NK-92 (cell line): ENCODE data around the gene FGD3.

ENCODE experiments used
- DNase-seq: peaks from one replicate; lab custom pipeline; 2025; ENCODE audit not compliant: unreplicated experiment; lab: John Stamatoyannopoulos, UW

The FGD3 gene

DNA sequence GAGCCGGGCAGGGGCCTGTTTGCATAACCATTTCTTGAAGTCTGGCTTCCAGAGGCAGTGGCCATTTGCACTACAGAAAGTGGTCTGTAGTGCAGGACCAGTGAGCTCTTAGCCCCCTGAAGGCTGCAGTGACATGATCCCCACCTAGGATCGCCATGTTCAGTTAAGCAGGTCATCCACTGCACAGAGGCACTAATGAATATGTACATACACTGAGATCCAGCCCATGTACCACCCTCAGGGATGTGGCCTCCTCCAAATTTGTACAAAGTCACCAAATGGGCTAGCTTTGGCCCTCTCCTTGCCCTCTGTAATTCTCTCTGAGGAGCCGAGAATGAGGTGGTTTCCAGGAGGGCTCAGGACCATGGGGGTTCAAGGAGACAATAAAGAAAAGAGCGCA is 102.9 kb downstream of the FGD3 start:
- no peak for DNase-seq

DNA sequence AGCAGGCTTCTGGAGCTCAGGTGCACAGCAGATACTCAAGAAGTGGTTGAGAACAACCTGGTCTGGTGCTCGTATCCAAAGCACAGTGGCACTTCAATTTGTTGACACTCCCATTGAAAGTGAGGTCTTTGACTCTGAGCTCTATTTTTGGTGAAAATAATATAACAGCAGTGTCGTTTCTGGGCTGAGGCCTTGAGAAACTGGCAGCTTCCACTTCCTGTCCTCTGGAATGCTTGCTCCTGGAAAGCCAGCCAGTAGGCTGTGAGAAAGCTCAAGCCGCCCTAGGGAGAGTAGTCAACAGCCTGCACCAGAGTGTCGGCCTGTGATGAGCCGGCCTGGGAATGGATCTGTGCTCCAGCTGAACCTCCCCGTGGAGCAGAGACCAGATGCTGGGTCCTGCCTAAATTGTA is 104.4 kb downstream of the FGD3 start:
- DNase-seq: no peak

DNA sequence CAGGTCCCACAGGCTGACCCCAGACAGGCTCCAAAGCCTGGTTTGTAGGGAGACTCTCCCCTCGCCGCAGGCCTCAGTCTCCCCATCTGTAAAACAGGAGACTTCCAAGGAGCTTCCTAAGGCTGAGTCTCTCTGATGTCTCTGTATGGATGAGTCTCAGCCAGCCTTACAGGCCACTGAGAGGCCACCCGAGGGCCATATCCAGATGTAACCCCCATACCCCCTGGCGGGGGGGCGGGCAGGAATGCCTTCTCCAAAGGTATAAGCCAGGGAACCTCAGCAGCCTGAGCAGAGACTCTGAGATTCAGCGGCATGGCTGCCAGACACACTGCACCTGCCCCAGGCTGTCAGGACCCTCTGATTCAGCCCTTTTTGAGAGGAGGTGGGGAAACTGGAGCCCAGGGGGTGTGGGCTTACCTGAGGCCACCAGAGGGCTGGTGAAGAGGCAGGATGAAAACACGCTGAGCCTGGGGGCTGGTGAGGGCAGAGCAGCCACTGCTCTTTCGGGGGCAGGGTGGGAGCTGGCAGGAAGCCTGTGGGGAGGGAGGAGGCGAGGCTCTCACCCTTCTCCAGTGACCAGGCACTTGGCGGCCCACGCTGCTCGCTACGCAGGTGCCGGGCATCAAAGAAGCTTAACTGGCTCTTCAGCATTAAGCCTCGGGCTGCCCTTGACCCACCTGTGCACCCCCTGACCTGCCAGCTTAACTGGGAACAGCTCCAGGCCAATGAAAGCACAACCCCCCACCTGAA is 105.6 kb downstream of the FGD3 start:
- DNase-seq: no peak

DNA sequence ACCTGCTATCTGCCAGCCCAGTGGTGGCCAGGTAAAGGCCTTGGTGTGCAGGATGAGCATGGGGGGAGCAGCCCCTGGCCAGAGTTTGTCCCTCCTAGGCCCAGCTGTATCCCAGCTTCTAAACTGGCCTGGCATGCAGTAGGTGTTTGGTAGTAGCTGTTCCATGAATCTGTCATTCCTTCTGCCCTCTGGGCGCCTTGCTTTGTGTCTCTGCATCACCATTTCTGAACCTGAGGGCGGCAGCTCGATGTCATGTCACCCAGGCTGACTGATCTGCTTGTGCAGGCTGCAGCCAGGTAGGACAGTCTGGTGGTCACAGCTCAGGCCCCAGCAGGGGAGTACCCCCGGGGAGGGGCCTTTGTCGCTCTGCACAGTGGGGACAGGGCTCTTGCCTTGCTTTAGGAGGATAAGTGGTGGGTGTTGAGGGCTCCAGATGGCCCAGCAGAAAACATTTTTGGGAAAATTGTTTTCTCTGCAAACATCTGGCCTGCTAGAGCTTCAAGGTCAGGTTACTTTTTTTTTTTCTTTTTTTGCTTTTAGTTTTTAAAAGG is 106.5 kb downstream of the FGD3 start:
- DNase-seq: no peak

DNA sequence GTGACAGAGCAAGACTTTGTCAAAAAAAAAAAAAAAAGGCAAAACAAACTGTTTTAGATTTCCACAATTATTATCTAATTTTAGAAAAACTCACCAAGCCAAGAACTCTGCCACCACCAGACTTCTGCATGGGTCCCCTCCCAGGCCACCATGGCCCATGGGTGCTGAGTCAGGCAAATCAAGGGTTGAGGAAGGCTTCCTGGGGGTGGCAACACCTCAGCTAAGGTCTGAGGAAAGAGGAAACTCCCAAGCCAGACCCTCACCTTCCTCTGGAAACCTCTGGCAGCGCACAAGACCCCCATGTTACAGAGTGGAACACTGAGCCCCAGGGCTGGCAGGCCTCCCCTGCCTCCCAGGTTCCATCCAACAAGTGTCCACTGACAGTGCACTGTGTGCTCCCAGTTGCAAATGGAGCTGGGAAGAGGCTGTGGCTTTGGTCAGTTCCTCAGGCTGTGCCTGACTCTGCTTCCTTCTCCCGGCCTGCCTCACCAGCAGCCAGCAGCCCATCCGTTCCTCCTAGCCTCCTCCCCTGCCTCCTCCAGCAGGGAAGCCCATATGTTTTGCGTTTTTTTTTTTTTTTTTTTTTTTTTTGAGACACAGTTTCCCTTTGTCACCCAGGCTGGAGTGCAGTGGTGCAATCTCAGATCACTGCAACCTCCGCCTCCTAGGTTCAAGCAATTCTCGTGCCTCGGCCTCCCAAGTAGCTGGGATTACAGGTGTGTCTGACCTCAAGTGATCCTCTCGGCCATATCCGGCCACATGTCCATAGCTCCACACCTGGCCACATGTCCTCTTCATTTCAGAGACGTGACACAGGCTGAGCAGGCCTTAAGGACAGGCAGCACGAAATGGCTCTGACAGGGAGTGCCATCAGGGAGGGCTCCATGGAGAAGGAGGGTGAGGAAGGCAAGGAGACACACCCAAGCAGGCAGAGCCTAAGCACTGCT is 107.7 kb downstream of the FGD3 start:
- no peak for DNase-seq

DNA sequence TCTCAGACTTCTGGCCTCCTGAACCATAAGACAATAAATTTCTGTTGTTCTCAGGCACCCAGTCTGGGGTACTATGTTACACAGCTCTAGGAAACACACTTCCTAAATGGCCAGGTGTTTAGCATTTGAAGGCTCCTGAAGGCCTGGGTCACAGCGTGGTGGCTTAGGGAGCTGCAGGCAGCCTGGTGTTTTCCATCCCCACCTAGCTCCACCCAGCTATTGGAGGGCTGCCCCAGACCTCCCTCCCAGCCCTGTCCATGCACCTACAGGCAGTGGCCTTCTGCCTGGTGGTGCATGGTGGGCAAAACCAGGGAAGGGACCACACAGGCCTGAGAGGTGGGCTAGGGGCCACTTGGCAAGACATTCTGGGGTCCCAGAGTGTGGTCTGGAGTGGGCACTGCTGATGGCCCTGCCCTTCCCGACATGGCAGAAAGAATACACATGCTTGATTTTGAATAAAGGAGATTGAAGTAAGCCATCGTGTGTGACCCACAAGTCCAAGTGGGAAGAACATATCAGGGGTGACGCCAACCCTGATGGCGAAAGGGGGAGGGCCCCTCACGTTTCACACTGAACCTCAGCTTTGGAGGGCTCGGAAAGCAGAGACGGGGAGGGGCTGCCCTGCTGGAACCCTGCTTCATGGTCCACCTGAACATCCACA is 109.8 kb downstream of the FGD3 start:
- DNase-seq: no peak

DNA sequence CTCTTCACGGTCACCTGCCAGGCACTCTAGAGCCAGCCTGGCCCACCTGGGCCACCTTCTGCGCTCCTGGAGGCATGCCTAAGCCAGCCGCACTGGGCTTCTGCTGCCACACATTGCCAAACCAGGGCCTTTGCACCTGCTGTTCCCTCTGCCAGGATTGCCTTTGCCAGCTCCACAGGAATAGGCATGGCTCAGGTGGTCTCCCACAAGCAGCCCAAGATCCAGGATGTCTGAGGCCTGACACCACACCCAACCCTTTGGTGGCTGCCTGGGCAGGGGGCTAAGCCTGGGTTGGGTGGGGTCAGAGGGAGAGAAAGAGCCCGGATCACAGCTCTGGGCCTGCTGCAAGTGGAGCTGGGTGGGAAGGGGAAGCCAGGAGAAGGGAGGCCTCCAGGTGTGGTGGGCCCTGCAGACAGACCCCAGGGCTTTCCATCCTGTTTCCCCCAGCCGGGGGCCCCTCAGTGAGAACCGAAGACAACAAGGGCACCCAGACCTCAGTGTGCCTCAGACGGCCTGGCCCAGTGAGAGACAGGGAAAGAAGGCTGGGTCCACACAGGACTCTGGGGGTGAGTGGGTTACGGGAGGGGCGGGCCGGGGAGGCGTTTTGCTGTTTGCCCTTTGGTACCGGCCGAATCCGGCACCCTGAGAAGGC is 110.5 kb downstream of the FGD3 start:
- DNase-seq: no peak

DNA sequence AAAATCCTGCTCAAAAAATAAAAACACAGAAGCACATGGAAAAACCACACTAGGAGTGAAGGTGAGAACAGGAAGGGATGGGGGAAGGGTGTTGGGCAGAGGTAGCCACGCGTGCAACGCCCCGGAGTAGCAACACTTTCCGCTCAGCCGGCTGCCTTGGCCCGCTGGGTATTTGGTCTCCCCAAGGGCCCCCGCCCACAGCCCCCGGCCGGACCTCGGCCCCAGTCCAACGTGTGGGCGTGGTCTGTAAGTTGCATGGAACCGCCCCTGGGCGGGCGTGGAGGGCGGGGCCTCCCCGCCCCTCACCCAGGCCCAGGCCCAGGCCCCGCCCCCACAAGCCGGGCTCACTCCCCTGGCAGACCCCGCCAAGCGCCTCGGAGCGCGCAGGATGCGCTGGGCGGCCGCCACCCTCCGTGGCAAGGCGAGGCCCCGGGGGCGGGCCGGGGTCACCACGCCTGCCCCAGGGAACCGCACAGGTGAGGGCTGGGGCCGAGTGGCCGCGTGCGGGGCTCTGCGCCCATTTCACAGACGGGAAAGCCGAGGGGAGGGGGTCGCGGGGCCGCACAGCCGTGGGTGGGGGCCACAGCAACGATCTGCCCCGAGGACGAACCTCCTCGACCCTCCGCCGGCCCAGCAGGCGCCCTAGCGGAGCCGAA is 111.2 kb downstream of the FGD3 start, which contains the start of gene SUSD3:
TSS of gene SUSD3 (plus strand) at position 347 of the 656 bp plus-strand sequence. CDS start at position 389, 42 bp downstream.
- DNase-seq: no peak

DNA sequence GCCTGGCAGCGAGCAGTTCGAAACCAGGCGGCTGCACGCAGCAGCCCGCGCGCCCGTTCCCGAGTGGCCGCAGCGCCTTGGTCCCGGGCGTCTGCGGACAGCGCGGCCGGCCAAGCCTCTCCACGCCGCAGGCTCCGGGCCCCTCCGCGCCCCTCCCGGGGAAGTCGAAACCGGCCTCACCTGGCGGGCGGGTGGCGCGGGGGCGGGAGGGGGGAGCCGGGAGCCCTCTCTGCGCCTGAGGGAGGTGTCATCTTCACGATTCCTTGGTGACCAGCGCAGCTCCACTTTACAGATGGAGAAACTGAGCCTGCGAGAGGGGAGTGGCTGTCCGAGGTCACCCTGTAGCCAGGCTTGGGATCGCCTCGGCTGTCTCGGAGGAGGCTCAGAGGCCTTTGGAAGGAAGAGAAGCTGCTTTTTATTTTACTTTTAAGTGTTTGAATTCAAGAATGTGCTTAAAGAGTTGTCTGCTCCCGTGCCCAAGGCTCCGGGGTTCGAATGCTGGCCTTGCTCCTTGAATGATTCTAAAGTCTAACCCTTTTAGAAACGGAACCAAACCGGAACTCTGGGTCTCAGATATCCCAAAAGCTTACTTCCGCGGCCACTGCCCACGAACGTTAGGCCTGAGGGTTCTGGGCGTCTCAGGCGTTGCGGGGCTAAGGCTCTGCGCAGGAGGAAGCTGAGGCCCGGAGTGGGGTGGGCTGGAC is 111.8 kb downstream of the FGD3 start:
- no peak for DNase-seq

DNA sequence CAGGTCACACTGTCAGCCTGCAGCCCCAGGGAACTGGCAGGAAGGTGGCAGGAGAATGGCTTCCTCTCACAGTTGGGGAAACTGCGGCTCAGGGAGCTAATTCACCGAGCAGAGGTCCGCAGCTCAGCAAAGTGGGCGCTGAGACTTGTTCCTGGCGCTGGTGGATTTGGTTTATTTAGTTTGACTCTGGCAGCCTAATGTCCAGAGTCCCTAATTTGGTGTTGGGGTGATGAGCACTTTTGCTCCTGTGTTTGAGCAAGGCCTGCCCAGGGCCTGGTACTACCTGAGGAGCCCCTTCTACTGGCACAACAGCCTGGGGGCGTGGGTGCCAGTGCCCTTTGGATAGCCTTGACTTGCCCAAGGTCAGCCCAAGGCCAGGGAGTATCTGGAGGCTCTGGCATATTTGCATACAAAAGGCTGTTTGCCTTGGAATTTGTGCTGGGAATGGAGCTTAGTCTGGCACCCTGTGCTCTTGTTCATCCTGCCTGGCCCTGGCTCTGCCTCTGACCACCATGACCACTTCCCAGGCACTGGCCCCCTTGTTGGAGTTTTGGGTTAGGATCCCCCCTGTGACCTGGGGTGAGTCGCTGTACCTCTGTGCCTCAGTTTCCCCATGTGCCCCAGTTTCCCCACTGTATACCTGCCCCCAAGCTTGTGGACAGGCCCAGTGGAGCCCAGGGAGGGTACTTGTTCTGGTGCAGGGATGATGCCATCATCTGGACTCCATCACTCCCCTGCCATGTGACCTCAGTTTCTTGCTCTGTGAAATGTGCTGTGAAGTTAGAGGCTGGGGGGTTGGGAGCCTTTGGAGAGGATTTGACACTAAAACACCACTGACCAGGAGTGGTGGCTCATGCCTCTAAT is 112.6 kb downstream of the FGD3 start:
- no peak for DNase-seq

DNA sequence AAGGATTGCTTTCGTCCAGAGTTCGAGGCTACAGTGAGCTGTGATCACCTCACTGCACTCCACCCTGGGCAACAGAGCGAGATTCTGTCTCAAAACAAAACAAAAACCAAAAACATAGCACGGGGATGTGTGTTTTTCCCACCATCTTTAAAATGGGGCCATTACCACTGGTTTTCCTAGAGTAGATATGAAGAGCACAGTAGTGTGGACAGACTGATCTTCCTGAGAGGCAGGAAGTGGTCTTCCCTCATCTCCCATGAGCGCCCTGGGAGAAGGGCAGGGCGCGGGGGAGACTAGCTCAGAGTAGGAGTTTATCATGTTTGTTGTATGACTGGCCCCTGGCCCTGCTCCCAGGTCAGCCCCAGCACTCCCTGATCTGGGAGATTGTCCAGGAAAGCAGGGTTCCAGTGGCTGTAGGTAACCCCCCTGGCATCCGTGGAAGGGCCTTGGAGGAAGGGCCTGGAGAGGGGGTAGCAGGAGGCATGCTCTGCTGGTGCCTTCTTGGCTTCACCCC is 113.5 kb downstream of the FGD3 start:
- no peak for DNase-seq

DNA sequence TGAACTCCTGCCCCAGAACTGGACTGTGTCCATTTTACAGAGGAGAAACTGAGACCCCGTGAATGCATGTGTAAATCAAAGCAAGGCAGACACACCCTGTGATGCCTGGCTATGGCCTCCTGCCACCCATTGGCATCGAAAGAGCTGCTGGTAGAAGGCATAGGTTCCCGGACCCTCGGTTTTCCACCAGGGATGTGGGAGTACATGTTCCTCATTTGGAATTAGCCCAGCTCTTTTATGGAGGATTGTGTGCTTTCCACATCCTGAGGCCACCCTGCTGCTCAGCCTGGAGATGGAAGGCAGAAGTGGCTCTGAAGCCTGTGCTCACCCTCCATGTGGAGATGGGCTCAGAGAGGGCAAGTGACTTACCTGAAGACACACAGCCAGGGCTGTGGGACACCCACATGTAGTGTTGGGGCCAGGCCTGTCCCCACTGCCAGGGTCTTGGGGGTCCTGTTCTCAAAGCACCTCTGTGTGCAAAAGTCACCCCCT is 114.0 kb downstream of the FGD3 start:
- DNase-seq: no peak

DNA sequence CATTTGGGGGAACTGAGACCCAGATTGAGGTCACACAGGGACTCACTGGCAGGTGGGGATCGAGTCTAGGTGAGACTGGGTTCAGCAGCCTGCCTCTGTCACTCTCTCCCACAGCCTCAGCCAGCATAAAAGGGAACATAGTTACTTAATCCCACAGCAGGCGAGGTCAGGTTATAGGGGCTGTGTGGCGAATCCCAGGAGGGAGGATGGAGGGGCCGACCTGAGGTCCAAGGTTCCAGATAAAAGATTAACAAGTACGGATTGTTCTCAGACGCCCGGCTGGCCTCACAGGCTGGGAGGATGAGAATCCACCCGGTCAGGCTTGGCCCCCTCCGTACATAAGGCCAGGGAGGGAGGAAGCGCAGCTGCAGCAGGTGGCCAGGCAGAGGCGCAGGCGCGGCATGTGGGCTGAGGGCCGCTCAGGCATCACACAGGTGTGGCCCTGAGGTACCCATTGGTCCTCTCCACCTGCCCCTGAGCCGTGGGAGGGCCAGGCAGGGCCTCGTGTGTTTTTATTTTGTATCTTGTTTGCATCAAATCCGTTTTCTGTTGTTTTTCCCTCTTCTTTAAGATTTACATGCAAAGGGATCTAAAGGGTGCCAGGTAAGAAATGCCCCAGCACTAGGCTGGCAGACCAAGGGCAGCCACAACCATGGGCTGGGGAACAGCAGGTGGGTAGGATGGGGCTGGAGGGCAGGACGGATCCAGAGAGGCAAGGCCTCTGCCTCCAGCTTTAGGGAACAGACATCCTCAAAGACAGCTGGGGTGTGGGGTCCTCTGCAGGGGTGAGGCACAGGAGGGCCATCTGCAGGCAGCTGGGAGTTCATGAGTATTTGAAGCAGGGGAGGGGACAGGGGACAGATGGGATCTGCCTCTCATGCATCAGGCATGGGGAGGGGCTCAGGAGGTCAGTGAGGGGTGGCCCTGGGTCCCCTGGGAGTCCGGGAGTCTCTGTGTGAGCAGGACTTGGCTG is 114.8 kb downstream of the FGD3 start:
- DNase-seq: no peak

DNA sequence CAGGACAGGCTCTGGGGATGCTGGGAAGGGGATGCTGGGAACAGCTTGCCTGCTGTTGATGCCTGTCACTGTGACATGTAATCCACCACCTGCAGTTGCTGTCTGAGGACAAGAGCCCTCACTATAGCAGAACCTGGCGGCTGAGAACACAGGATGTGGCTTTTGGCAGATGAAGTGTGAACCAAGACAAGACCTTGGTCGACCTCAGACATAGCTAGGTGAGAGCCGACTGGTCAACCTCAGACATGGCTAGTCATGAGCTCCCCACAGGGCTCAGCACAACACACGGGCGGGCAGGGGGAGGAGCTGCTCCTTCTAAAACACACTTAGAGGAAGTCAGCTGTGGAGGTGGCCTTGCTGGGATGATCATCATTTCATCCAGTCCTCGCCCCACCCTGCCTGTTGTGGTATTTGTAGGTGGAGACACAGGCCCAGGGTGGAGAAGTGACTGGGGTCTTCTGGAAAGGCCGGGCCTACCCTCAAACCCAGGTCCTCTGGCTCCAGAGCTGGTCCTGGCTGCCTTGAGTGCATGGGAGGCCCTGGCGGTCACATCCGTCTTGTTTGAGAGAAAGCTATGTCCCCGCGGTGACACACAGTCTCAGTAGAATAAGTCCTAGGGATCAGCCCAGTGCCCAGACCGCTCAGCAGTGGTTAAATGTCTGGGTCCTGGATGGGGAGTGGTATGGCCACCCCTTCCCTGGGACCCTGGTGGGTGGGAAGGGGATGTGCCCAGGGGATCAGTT is 117.2 kb downstream of the FGD3 start:
- peak; percentile 42 for DNase-seq

DNA sequence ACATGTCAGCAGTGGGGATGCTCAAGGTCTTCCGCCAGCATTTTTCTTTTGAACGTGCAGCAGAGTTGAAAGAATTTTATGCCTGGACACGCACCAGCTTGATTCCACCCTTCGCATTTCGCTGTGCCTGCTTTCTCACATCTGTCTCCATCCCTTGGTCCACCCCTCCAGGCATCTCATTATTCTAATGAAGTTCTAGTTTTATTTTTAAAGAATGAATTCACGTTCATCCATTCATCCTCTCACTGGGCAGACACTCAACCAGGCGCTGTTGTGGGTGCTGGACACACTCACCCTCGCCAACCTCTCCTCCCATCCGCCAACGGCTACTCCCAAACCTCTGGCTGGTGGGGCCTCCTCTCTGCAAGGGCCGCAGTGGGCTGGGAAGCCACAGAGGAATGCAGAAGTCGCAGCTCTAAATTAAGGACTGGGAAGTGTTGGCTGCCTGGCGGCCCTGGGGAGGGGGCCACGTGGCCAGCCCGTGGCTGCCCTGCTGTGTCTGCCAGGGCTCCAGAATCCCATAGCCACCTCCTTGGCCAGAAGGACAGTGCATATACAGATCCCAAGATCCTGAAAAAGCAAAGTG is 117.9 kb downstream of the FGD3 start:
- no peak for DNase-seq

DNA sequence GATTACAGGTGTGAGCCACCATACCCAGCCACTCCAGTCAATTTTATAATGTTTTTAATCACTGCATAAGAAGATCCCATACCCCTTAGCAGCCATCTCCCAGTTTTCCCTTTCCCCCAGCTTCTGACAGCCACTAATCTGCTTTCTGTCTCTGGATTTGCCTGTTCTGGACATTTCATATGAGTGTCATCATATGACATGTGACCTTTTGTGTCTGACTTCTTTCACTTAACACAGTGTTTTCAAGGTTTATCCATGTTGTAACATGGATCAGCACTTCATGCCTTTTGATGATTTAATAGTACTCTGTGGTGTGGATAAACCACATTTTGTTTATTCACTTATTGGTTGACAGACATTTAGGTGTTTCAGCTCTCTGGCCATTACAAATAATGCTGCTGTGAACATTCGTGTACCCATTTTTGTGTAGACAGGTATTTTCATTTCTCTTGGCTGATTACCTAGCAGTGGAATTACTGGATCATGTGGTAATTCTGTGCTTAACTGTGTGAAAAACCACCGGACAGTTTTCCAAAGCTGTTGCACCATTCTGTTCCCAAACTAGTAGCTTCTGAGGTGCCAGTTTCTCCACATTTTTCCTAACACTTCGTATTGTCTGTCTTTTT is 119.8 kb downstream of the FGD3 start:
- no peak for DNase-seq
